Endothelial cell of umbilical vein (primary cell): ENCODE data around the gene CCDC187. TPM values are rescaled to one million over a fixed set of nuclear protein-coding genes. Genes with fewer than 3 reads are reported as not detected.

Source experiments
- BruUV-seq: library from RNA; stranded (reverse); fragments of 400-500 nt; replicated peaks from 2 replicates; lab custom pipeline; 2021; lab: Mats Ljungman, UMichigan
- CTCF ChIA-PET: fragments of 300-600, 350-600 bp; sonication (Branson Sonifier 250); formaldehyde crosslinking; loops from one replicate; lab custom pipeline; 2021; ENCODE audit warnings: antibody characterized with exemption, inconsistent platforms; lab: Charles Lee
- POLR2A ChIA-PET: fragments of 300-600, 350-600 bp; sonication (Branson Sonifier 250); formaldehyde crosslinking; loops from one replicate; lab custom pipeline; 2021; ENCODE audit warnings: antibody characterized with exemption, inconsistent platforms; lab: Charles Lee
- DNase-seq: peaks from one replicate; pipeline ENCODE4 v3.0.0-alpha.2; 2011; ENCODE audit warnings: low read depth, low spot score
- FAIRE-seq: peaks from 2 replicates; lab custom pipeline; 2011; peaks lifted over from hg19 to GRCh38; lab: Jason Lieb, UNC
- H2AFZ ChIP-seq: 2 replicates; pipeline ENCODE4 v1.6.0; 2012; ENCODE audit warnings: low read depth, low read length, control low read depth, inconsistent platforms
- H3K27ac ChIP-seq: 2 replicates; pipeline ENCODE4 v1.5.1; 2011; ENCODE audit warnings: low read depth, mild to moderate bottlenecking, control low read depth, low read length, moderate library complexity; ENCODE audit not compliant: insufficient read depth
- H3K27me3 ChIP-seq, 2 experiments: 2 replicates each; pipeline versions ENCODE4 v1.6.0 to v1.6.1; 2011; ENCODE audit warnings: low read length in 2 of 2, mixed read lengths in 1 of 2; ENCODE audit not compliant: control insufficient read depth in 2 of 2, insufficient read depth in 2 of 2
- H3K36me3 ChIP-seq, 2 experiments: 2 replicates in 1 of 2; 3 replicates in 1 of 2; pipeline ENCODE4 v1.5.1; 2011; ENCODE audit warnings: low read length in 2 of 2, mild to moderate bottlenecking in 1 of 2, moderate library complexity in 1 of 2; ENCODE audit not compliant: control insufficient read depth in 2 of 2, insufficient read depth in 2 of 2; ENCODE audit errors: extremely low read depth in 1 of 2
- H3K4me1 ChIP-seq: 3 replicates; pipeline ENCODE4 v1.5.1; 2011; ENCODE audit warnings: mild to moderate bottlenecking, low read length; ENCODE audit not compliant: control insufficient read depth, insufficient read depth; ENCODE audit errors: extremely low read depth
- H3K4me2 ChIP-seq: 2 replicates; pipeline ENCODE4 v1.6.1; 2011; ENCODE audit warnings: low read length, control low read depth, mixed read lengths; ENCODE audit not compliant: insufficient read depth
- H3K4me3 ChIP-seq, 3 experiments: fragments of 200-600 bp in 1 of 3; sonication (generic), shearing (Covaris generic) in 1 of 3; replicated peaks in 1 of 3; 2 replicates each; pipeline ENCODE4 v1.5.1; 2011 to 2016; ENCODE audit warnings: control low read depth in 3 of 3, low read length in 3 of 3, mild to moderate bottlenecking in 2 of 3, inconsistent platforms in 1 of 3, low read depth in 1 of 3, moderate library complexity in 1 of 3; ENCODE audit not compliant: insufficient read depth in 1 of 3
- H3K79me2 ChIP-seq: 2 replicates; pipeline ENCODE4 v1.6.0; 2012; ENCODE audit warnings: low read length, inconsistent platforms; ENCODE audit not compliant: control insufficient read depth, insufficient read depth
- H3K9ac ChIP-seq: replicated peaks from 2 replicates; pipeline ENCODE3; 2011; ENCODE audit warnings: low read length, control low read depth; ENCODE audit not compliant: insufficient read depth; ENCODE audit errors: extremely low read depth
- H3K9me1 ChIP-seq: replicated peaks from 3 replicates; pipeline ENCODE4 v1.6.0; 2011; ENCODE audit warnings: mild to moderate bottlenecking, low read length; ENCODE audit not compliant: control insufficient read depth, insufficient read depth; ENCODE audit errors: extremely low read depth
- H3K9me3 ChIP-seq: replicated peaks from 2 replicates; pipeline ENCODE4 v1.5.1; 2012; ENCODE audit warnings: low read length, inconsistent platforms; ENCODE audit not compliant: control insufficient read depth, insufficient read depth
- H4K20me1 ChIP-seq: replicated peaks from 2 replicates; pipeline ENCODE3; 2011; ENCODE audit warnings: mild to moderate bottlenecking, low read length; ENCODE audit not compliant: control insufficient read depth, insufficient read depth; ENCODE audit errors: extremely low read depth
- CTCF ChIP-seq, 2 donors: IDR thresholded peaks; 1 replicate in 1 of 2; 2 replicates in 1 of 2; pipeline ENCODE4 v1.5.1; 2011; ENCODE audit warnings: low read length in 2 of 2, mild to moderate bottlenecking in 2 of 2, moderate library complexity in 2 of 2, control low read depth in 1 of 2, inconsistent platforms in 1 of 2, low read depth in 1 of 2; ENCODE audit not compliant: insufficient read depth in 1 of 2; ENCODE audit errors: extremely low read depth in 1 of 2
- EZH2 ChIP-seq: IDR thresholded peaks from 2 replicates; pipeline ENCODE4 v1.6.1; 2012; ENCODE audit warnings: borderline replicate concordance, low read depth, mild to moderate bottlenecking, moderate library complexity, low read length, inconsistent platforms; ENCODE audit not compliant: severe bottlenecking
- FOS ChIP-seq: IDR thresholded peaks from 2 replicates; pipeline ENCODE4 v1.6.1; 2011; ENCODE audit warnings: mild to moderate bottlenecking, low read length, moderate library complexity, borderline replicate concordance; ENCODE audit not compliant: insufficient read depth
- GATA2 ChIP-seq: IDR thresholded peaks from 2 replicates; pipeline ENCODE4 v1.7.0; 2011; ENCODE audit warnings: low read depth, mild to moderate bottlenecking, moderate library complexity, mixed read lengths, low read length; ENCODE audit not compliant: insufficient read length, insufficient read depth
- JUN ChIP-seq: IDR thresholded peaks from 2 replicates; pipeline ENCODE4 v1.6.1; 2011; ENCODE audit warnings: borderline replicate concordance, low read depth; ENCODE audit not compliant: insufficient read length, insufficient read depth
- MAX ChIP-seq: IDR thresholded peaks from 2 replicates; pipeline ENCODE4 v1.6.1; 2011; ENCODE audit not compliant: insufficient read depth, insufficient read length
- MYC ChIP-seq: IDR thresholded peaks from one replicate; pipeline ENCODE4 v1.6.1; 2011; ENCODE audit warnings: mild to moderate bottlenecking, low read depth, low read length
- POLR2A ChIP-seq: IDR thresholded peaks from 2 replicates; pipeline ENCODE4 v1.6.1; 2012; ENCODE audit warnings: low read depth, mild to moderate bottlenecking, control low read depth, low read length
- POLR2AphosphoS5 ChIP-seq: IDR thresholded peaks from 2 replicates; pipeline ENCODE4 v1.6.1; 2012; ENCODE audit warnings: low read depth, mild to moderate bottlenecking, control low read depth, low read length, moderate library complexity; ENCODE audit not compliant: insufficient read depth
- dilution Hi-C: fragments of 300-500 bp; cut with MboI; formaldehyde crosslinking; loops from one replicate; pipeline ENCODE4 v1.15.0; 2019; ENCODE audit warnings: low sequenced_read_pairs; ENCODE audit not compliant: extremely low pct_ligation_motif_present
- intact Hi-C: fragments of 100-400 bp; cut with micrococcal nuclease; formaldehyde crosslinking; loops from one replicate; pipeline ENCODE4 v1.10.0; 2022
- polyA plus RNA-seq, 4 experiments: library from polyadenylated mRNA; depleted of rRNA in 3 of 4; stranded (reverse) in 3 of 4; unstranded in 1 of 4; fragments of >200 nt; gene quantifications; 2 replicates each; pipeline versions ENCODE4 v1.2.1 to v1.2.3, GENCODE V29; 2011 to 2012; ENCODE audit warnings: missing spikeins in 1 of 4
- total RNA-seq: library from RNA; stranded (reverse); gene quantifications from 2 replicates; pipeline ENCODE4 v1.2.3, GENCODE V29; 2021

CCDC187 gene
- total and polyA plus RNA-seq, 2 donors (not counting 3 experiments of a cell fraction or from before 2014, with no cell fraction given): not detected

GRCh38 chr9:136291306-136292025 lies 12.4 kb downstream of the CCDC187 start:
- no peaks in the 10 kb centered on the region for H4K20me1 ChIP-seq
- H3K79me2 ChIP-seq: no peaks in the 10 kb centered on the region
- TF ChIP-seq GATA2: no peak
- TF ChIP-seq MAX: no peak
- H3K4me1 ChIP-seq: no peaks in the 10 kb centered on the region
- ChIA-PET POLR2A (no interaction called here), CTCF (no interaction called here)
- H3K27me3 ChIP-seq: no peaks in the 10 kb centered on the region
- dilution Hi-C loops (no loop called here), intact Hi-C loops (no loop called here)
- H3K4me3 ChIP-seq: no peak overlapping the region
- no peak overlapping the region for H3K27ac ChIP-seq
- no peak overlapping the region for H3K4me2 ChIP-seq
- H3K9ac ChIP-seq: no peak overlapping the region
- DNase-seq (no peak), FAIRE-seq (no peak)
- BruUV-seq: no TSS peak
- H3K9me1 ChIP-seq: no peaks in the 10 kb centered on the region
- no peak overlapping the region for H2AFZ ChIP-seq
- no peaks in the 10 kb centered on the region for H3K9me3 ChIP-seq
- no peaks in the 10 kb centered on the region for H3K36me3 ChIP-seq

- Histone ChIP-seq H4K20me1 (no peaks in the 10 kb centered on the region), H3K9me3 (no peaks in the 10 kb centered on the region), H3K4me2 (no peak overlapping the region), H3K79me2 (no peaks in the 10 kb centered on the region), H3K27me3 (no peaks in the 10 kb centered on the region), H3K36me3 (no peaks in the 10 kb centered on the region), H3K9ac (no peak overlapping the region), H2AFZ (no peak overlapping the region), H3K27ac (no peak overlapping the region), H3K4me1 (no peaks in the 10 kb centered on the region), H3K4me3 (no peak overlapping the region), H3K9me1 (no peaks in the 10 kb centered on the region)
- no TSS peak for BruUV-seq
- DNase-seq (no peak), FAIRE-seq (no peak)
- intact Hi-C loops (no loop called here), dilution Hi-C loops (no loop called here)
- POLR2A ChIA-PET: no interaction called here
- TF ChIP-seq POLR2AphosphoS5 (no peak), FOS (no peak), POLR2A (no peak), MAX (no peak), MYC (no peak), EZH2 (no peak), GATA2 (no peak), CTCF (IDR thresholded peaks at IDR 0.05; ENCODE audit: extremely low read depth in 1 of 2, insufficient read depth in 1 of 2, low read depth in 1 of 2, low read length in 2 of 2) (no peak), JUN (no peak)
- CTCF ChIA-PET: no interaction called here
Measured at GRCh38 chr9:136290508-136291000, 13.3 kb downstream of the CCDC187 start.
